Calu3 (cell line): ENCODE measurements around the gene SLAMF1. TPM values are rescaled to one million over a fixed set of nuclear protein-coding genes. Genes with fewer than 3 reads are reported as not detected.

Source experiments
- BruUV-seq: library from RNA; stranded (reverse); fragments of 400-500 nt; replicated peaks from 2 replicates; lab custom pipeline; 2021; lab: Mats Ljungman, UMichigan
- CTCF ChIA-PET: fragments of 300-600 bp; sonication (Branson Sonifier 250); formaldehyde crosslinking; loops from one replicate; lab custom pipeline; 2022; ENCODE audit warnings: antibody characterized with exemption; lab: Charles Lee
- DNase-seq: peaks from one replicate; pipeline ENCODE4 v3.0.0; 2022
- H3K27ac Mint-ChIP-seq: one replicate; pipeline ENCODE4 v1.8.0; 2022; ENCODE audit warnings: mixed read lengths; ENCODE audit not compliant: unreplicated experiment
- H3K27me3 Mint-ChIP-seq: one replicate; pipeline ENCODE4 v1.8.0; 2022; ENCODE audit warnings: mixed read lengths; ENCODE audit not compliant: unreplicated experiment
- H3K36me3 Mint-ChIP-seq: one replicate; pipeline ENCODE4 v1.8.0; 2022; ENCODE audit warnings: mild to moderate bottlenecking, moderate library complexity, mixed read lengths; ENCODE audit not compliant: insufficient read depth, unreplicated experiment
- H3K4me1 Mint-ChIP-seq: one replicate; pipeline ENCODE4 v1.8.0; 2022; ENCODE audit warnings: mild to moderate bottlenecking, low read depth, mixed read lengths; ENCODE audit not compliant: unreplicated experiment
- H3K4me3 Mint-ChIP-seq: one replicate; pipeline ENCODE4 v1.8.0; 2022; ENCODE audit warnings: mild to moderate bottlenecking, low read depth, moderate library complexity, mixed read lengths; ENCODE audit not compliant: unreplicated experiment
- H3K9me3 Mint-ChIP-seq: one replicate; pipeline ENCODE4 v1.8.0; 2022; ENCODE audit warnings: low read depth, mixed read lengths; ENCODE audit not compliant: unreplicated experiment
- intact Hi-C: fragments of 100-400 bp; cut with micrococcal nuclease; formaldehyde crosslinking; loops from one replicate; pipeline ENCODE4 v1.10.0; 2022; ENCODE audit not compliant: unreplicated experiment
- total RNA-seq: library from RNA; stranded (reverse); gene quantifications from 2 replicates; pipeline ENCODE4 v1.2.3, GENCODE V29; 2022
- TF ChIP-seq, protein P1 (sequence below): fragments of 200-600 bp; IDR thresholded peaks from one replicate; pipeline ENCODE4 v1.8.0; 2022; ENCODE audit warnings: antibody characterized with exemption; ENCODE audit not compliant: unreplicated experiment

Gene SLAMF1
- total RNA-seq, 1 experiment from 2014 or later = not detected

DNA sequence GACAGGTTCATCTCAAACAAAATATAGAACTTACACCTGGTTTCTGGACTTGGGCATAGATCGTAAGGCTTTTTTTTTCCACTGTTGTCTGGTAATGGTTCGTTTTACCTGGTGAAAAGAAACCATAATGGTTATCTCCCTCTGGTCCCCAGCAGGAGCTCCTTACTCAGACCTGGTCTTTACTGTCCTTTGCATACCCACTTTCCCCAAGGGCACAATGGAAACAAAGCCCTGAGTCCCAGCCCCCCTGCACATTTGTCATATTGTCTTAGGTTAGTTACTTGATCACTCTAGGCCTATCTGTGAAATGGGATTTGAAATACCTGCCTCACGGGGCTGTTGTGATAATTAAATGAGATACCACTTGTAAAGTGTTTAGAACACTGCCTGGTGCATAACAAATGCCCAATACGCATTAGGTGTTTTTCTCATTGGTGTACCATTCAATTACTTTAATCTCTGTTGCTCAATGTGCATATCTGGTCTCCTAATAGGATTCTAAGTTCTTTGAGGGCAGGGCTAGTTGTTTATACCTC, 27.0 kb downstream of the SLAMF1 start:
- Mint-ChIP-seq H3K4me1 (no peaks in the 10 kb centered on the region), H3K27ac (no peak overlapping the region), H3K27me3 (peaks cover 38% of the 10 kb centered on the region), H3K36me3 (no peaks in the 10 kb centered on the region), H3K4me3 (no peak overlapping the region), H3K9me3 (peaks cover 2% of the 10 kb centered on the region)
- TF ChIP-seq, protein P1, sequence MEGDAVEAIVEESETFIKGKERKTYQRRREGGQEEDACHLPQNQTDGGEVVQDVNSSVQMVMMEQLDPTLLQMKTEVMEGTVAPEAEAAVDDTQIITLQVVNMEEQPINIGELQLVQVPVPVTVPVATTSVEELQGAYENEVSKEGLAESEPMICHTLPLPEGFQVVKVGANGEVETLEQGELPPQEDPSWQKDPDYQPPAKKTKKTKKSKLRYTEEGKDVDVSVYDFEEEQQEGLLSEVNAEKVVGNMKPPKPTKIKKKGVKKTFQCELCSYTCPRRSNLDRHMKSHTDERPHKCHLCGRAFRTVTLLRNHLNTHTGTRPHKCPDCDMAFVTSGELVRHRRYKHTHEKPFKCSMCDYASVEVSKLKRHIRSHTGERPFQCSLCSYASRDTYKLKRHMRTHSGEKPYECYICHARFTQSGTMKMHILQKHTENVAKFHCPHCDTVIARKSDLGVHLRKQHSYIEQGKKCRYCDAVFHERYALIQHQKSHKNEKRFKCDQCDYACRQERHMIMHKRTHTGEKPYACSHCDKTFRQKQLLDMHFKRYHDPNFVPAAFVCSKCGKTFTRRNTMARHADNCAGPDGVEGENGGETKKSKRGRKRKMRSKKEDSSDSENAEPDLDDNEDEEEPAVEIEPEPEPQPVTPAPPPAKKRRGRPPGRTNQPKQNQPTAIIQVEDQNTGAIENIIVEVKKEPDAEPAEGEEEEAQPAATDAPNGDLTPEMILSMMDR = no peak
- DNase-seq = no peak
- CTCF ChIA-PET = no interaction called here
- intact Hi-C loops = no loop called here
- BruUV-seq = no TSS peak

DNA sequence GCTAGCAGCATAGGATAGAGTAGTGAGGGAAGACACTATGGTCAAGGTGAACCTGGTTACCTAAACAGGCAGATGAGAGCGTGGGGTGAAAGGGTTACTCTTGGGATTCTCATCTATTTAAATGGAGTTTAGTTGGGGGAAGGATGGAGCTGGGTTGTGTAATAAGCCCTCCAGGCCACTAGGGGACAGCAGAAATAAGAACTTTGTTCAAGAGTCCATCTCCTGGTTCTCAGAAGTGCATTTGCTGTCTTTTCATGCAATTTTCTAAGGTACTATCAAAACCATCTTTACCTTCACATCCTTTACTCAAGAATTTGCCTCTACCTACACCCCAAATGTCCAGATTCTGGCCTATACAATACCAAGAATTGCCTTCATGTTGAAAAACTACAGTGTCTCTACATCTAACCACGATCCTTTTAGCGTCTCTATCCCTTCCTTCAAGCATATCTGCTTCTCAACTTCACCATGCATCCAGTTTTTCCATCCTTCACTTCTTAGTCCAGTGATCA, 28.0 kb downstream of the SLAMF1 start:
- no peak overlapping the region for H3K27ac Mint-ChIP-seq
- peaks cover 31% of the 10 kb centered on the region for H3K27me3 Mint-ChIP-seq
- TF ChIP-seq, protein P1 = peak; percentile 42
- H3K4me3 Mint-ChIP-seq = no peak overlapping the region
- no peak for DNase-seq
- no TSS peak for BruUV-seq
- H3K36me3 Mint-ChIP-seq = no peaks in the 10 kb centered on the region
- H3K9me3 Mint-ChIP-seq = peaks cover 2% of the 10 kb centered on the region
- CTCF ChIA-PET = interaction anchor here (0.6 kb wide), 1 partner anchor 239 kb away, joined by 4 read pairs; no protein-coding TSS in a partner anchor
- no peaks in the 10 kb centered on the region for H3K4me1 Mint-ChIP-seq
- intact Hi-C loops = no loop called here

DNA sequence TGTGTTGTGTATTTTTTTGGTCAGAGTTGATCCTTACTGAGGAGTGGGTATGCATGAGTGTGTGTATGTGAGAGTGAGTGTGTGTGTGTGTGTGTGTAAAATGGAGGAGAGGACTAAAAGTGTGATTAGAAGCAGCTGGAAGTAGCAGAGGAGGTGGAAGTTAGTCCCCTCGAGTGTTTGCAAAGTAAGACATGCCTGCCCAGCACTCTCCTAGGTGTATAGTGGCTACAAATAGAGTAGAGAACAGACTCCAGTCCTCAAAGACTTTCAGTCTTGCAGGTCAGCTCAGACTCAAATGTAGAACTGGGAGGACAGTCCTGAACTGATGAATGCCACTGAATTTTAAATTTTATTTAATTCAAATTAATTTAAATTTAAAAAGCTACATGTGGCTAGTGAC, 28.5 kb downstream of the SLAMF1 start:
- no peak overlapping the region for H3K4me3 Mint-ChIP-seq
- H3K4me1 Mint-ChIP-seq = no peaks in the 10 kb centered on the region
- TF ChIP-seq, protein P1 = no peak
- peaks cover 2% of the 10 kb centered on the region for H3K9me3 Mint-ChIP-seq
- H3K27me3 Mint-ChIP-seq = peaks cover 31% of the 10 kb centered on the region
- intact Hi-C loops = no loop called here
- no peaks in the 10 kb centered on the region for H3K36me3 Mint-ChIP-seq
- no TSS peak for BruUV-seq
- no peak for DNase-seq
- CTCF ChIA-PET = no interaction called here
- H3K27ac Mint-ChIP-seq = no peak overlapping the region

DNA sequence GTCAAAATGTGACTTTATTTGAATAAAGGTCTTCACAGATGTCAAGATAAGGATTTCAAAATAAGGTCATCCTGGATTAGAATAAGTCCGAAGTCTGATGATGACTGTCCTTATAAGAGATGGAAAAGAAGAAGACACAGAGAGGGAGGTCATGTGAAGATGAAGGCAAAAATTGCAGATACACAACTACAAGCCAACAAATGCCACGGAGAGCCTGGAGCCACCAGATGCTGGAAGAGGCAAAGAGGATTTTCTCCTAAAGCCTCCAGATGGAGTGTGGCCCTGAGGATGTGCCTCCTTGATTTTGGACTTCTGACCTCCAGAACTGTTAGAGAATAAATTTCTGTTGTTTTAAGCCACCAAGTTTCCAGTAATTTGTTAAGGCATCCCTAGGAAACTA, 31.2 kb downstream of the SLAMF1 start:
- no peak for DNase-seq
- H3K4me3 Mint-ChIP-seq = no peak overlapping the region
- intact Hi-C loops = no loop called here

More for the DNA sequence above, 31.2 kb downstream of the SLAMF1 start:
- Mint-ChIP-seq H3K27me3 (peaks cover 34% of the 10 kb centered on the region), H3K36me3 (no peaks in the 10 kb centered on the region), H3K4me1 (no peaks in the 10 kb centered on the region), H3K9me3 (peaks cover 2% of the 10 kb centered on the region), H3K27ac (no peak overlapping the region)
- TF ChIP-seq, protein P1 = no peak
- CTCF ChIA-PET = no interaction called here
- no TSS peak for BruUV-seq
